ENCODE measurements around the gene EDIL3. TPM values are rescaled to one million over a fixed set of nuclear protein-coding genes. Genes with fewer than 3 reads are reported as not detected.
A peak's percentile ranks its signal among the peaks of the same experiment; 100 is the strongest.

EDIL3 gene, protein sequence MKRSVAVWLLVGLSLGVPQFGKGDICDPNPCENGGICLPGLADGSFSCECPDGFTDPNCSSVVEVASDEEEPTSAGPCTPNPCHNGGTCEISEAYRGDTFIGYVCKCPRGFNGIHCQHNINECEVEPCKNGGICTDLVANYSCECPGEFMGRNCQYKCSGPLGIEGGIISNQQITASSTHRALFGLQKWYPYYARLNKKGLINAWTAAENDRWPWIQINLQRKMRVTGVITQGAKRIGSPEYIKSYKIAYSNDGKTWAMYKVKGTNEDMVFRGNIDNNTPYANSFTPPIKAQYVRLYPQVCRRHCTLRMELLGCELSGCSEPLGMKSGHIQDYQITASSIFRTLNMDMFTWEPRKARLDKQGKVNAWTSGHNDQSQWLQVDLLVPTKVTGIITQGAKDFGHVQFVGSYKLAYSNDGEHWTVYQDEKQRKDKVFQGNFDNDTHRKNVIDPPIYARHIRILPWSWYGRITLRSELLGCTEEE
- total RNA-seq: 10 to 100 TPM; 14.8 to 29.0 (median 20.2) TPM

DNA sequence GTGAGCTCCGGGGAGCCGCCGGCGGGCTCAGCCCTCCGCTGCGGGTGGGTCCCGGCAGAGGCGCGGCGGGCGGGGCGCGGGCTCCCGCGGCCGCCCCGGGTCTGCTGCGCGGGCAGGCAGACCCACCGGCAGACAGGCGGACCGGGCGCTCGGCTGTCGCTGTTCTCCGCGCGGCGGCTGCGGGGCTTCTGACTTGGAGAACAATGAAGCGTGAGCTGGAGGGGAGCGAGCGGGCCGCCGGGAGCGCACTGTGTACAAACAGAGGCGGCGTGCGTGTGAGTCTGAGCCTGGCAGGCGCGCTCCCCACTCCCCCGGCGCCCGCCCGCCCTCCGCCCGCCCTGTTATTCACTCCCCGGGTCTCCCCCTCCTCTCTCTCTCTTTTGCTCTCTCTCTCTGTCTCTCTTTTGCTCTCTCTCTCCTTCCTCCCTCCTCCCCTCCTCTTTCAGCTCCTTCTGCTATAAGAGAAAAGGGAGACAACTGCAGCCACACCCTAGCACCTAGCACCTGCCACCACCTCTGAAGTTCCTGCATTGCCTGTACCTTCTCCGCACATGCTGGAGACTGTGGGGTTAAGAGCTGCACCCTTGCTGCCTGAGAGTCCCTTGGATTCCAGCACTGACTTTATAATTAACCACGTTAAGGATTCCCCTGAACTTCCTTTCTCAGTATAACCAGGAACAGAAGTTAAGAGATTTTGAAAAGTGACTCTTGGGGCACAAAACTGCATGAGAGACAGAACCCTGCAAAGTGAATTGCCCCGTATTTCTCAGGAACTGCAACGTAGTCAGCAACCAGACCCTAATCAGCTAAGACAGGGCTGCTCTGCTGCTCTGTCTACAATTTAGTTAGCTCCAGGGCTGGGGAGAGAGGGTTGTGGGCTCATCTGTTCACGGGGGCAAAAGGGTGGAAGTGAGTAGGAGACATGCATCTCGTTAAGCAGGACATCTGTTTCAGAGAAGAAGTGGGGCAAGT is at the start of gene EDIL3:
EDIL3 (minus strand) TSS at position 277 of the 972 bp plus-strand sequence. CDS start 506 bp downstream, outside the sequence.
- 2% methylated on average over 23 to 35 of the region's 54 CpGs for WGBS, 2 donors

DNA sequence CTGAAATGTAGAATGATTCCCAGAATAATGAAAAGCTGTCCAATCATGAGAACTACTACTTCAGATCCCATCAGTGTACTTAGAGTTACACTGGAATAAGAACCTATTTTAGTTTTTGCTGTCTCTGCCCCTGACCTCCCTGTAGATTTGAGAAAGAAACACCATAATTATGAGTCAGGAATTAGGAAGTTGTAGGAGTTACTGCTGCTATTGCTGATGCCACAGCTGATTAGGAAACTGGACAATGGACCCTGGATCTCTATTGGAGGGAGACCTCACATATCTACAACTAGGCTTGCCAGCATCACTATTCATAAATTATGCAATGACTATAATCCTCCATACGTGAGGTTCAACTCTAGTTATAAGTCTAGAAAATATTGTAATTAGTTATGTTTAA is 48.8 kb upstream of the EDIL3 start:
- no peak for TF ChIP-seq POLR2A (IDR thresholded peaks at IDR 0.05)
- TF ChIP-seq, protein P1, sequence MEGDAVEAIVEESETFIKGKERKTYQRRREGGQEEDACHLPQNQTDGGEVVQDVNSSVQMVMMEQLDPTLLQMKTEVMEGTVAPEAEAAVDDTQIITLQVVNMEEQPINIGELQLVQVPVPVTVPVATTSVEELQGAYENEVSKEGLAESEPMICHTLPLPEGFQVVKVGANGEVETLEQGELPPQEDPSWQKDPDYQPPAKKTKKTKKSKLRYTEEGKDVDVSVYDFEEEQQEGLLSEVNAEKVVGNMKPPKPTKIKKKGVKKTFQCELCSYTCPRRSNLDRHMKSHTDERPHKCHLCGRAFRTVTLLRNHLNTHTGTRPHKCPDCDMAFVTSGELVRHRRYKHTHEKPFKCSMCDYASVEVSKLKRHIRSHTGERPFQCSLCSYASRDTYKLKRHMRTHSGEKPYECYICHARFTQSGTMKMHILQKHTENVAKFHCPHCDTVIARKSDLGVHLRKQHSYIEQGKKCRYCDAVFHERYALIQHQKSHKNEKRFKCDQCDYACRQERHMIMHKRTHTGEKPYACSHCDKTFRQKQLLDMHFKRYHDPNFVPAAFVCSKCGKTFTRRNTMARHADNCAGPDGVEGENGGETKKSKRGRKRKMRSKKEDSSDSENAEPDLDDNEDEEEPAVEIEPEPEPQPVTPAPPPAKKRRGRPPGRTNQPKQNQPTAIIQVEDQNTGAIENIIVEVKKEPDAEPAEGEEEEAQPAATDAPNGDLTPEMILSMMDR (IDR thresholded peaks at IDR 0.05): no peak
- DNase-seq (ENCODE audit: low spot score in 2 of 2): no peak
- intact Hi-C loops (cut with DNase I; ENCODE audit: low total_unique reads): no loop called here
- WGBS, 2 donors: 79 to 81% methylated on average over 1 of the region's 1 CpG
- no peak overlapping the region for H3K4me3 ChIP-seq (ENCODE audit: low read depth, poor library complexity, severe bottlenecking)

More for the DNA sequence above, at the start of gene EDIL3:
- intact Hi-C loops (cut with DNase I; ENCODE audit: low total_unique reads): no loop called here
- TF ChIP-seq, protein P1 (IDR thresholded peaks at IDR 0.05): no peak
- no peak for TF ChIP-seq POLR2A (IDR thresholded peaks at IDR 0.05)
- no peak for DNase-seq (ENCODE audit: low spot score in 2 of 2)
- H3K4me3 ChIP-seq (ENCODE audit: low read depth, poor library complexity, severe bottlenecking): peak within 1 kb of the TSS; percentile 16

DNA sequence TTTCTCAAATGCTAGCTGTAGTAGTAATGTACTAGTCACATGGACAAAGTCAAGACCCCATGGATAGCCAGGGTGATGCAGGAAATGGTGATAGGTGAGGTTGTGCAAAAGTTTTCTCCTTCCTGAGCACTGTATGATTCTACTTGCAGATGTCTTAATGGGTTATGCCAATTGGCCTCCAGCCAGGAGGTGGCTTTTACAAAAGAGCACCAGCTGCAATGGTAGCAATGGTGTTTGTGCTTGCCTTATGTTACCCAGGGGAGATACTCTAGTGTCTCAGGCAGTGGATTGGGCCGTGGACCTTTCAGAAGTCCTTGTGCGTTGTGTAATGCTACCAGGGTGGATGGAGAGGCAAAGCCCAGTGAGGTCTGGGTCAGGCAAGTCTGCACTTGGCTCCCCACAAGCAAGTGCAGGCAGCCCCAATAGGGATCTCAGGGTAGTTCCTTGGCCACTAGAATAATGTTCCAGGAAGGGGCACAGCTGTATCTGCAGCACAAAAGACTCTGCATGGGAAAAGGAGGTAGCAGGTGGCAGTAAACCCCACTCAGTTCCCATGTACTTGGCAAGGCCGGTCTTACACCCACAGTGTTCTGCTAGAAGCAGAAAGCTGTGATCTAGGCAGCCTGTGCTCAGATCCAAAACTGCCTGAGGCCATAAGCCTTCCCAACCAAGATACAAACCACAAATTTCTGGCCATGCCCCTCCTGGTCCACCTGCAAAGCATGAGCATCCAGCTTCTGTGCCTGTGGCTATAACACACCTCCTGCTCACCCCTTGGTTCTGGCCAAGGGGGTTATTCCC is 46.4 kb upstream of the EDIL3 start:
- no peak for TF ChIP-seq POLR2A (IDR thresholded peaks at IDR 0.05)
- TF ChIP-seq, protein P1 (IDR thresholded peaks at IDR 0.05): no peak
- DNase-seq (ENCODE audit: low spot score in 2 of 2): no peak
- 57 to 78% methylated on average over 3 of the region's 3 CpGs for WGBS, 2 donors
- H3K4me3 ChIP-seq (ENCODE audit: low read depth, poor library complexity, severe bottlenecking): no peak overlapping the region
- intact Hi-C loops (cut with DNase I; ENCODE audit: low total_unique reads): no loop called here

DNA sequence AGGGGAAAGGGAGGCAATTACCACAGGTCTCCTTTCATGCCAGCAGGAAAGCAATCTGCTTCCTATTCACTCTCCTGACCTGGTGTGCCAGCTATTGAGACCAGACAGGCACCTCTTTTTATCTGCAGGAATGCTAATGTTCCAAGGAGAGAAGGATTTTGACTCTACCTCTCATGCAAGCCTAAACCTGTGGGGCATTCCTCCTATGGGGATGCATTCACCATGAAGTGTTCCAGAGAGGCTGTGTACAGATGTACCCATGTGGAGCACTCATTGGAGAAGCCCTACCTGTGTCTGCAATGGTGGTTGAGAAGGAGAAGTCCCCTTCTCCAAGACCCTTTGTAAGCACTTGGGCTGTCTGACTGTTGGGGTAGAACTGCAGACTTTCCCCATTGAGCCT is 45.4 kb upstream of the EDIL3 start:
- intact Hi-C loops (cut with DNase I; ENCODE audit: low total_unique reads): no loop called here
- no peak overlapping the region for H3K4me3 ChIP-seq (ENCODE audit: low read depth, poor library complexity, severe bottlenecking)
- DNase-seq (ENCODE audit: low spot score in 2 of 2): no peak
- TF ChIP-seq, protein P1 (IDR thresholded peaks at IDR 0.05): no peak
- TF ChIP-seq POLR2A (IDR thresholded peaks at IDR 0.05): no peak

DNA sequence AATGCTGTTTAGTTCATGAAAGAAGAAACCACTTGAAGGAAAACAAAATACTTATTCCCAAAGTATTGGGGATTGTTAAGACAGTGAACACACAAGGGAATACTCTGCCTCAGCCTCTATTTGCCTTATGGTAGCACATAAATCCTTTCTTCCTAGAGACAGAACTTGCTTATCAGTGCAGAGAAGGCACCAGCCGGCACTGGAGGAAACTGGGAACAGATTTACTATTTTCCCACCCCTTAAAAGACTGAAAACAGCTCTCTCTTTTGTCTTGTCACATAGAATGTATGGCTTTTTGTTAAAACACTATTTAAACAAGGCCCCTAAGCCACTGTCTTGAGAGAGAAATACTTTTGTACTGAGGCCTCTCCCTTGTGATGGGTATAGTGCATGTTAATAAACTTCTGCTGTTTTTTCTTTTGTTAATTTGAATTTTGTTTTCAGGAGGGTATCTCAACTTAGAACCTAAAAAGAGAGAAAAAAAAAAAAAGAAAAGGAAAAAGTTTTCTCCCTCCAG is 40.7 kb upstream of the EDIL3 start:
- WGBS, 2 donors: 57 to 58% methylated on average over 1 of the region's 1 CpG
- H3K4me3 ChIP-seq (ENCODE audit: low read depth, poor library complexity, severe bottlenecking): no peak overlapping the region
- intact Hi-C loops (cut with DNase I; ENCODE audit: low total_unique reads): no loop called here
- no peak for TF ChIP-seq POLR2A (IDR thresholded peaks at IDR 0.05)
- TF ChIP-seq, protein P1 (IDR thresholded peaks at IDR 0.05): no peak
- no peak for DNase-seq (ENCODE audit: low spot score in 2 of 2)

All from lower leg skin (tissue), 4 donors.